HUES64 (cell line): ENCODE measurements around the gene DENND6A.
"Not testable (repeated sequence)": the region's sequence is repeated elsewhere in the genome, so short reads cannot be mapped to it uniquely, and the experiment has no call there.

Source experiments
- H3K27ac ChIP-seq: 2 replicates; pipeline ENCODE4 v1.7.0; 2013; ENCODE audit warnings: low read depth, low read length, inconsistent platforms
- H3K27me3 ChIP-seq: 2 replicates; pipeline ENCODE4 v1.6.1; 2013; ENCODE audit warnings: mild to moderate bottlenecking, low read length; ENCODE audit not compliant: insufficient read depth
- H3K36me3 ChIP-seq: 2 replicates; pipeline ENCODE4 v1.6.1; 2013; ENCODE audit warnings: mild to moderate bottlenecking, low read length; ENCODE audit not compliant: insufficient read depth
- H3K4me1 ChIP-seq: 2 replicates; pipeline ENCODE4 v1.6.1; 2013; ENCODE audit warnings: mild to moderate bottlenecking, low read length, moderate library complexity; ENCODE audit not compliant: insufficient read depth
- H3K4me3 ChIP-seq: 2 replicates; pipeline ENCODE4 v1.5.1; 2013; ENCODE audit warnings: mild to moderate bottlenecking, low read length, moderate library complexity
- H3K9ac ChIP-seq: 2 replicates; pipeline ENCODE4 v1.6.1; 2013; ENCODE audit warnings: mild to moderate bottlenecking, low read depth, low read length
- H3K9me3 ChIP-seq: 2 replicates; pipeline ENCODE4 v1.6.1; 2013; ENCODE audit warnings: low read depth, low read length; ENCODE audit not compliant: insufficient read depth
- WGBS: fragments of 150-250, 120-280 bp; methylation state at CpG from one replicate; pipeline ENCODE4 v1.1.7; 2013; ENCODE audit warnings: missing lambda C conversion rate; 5-methylcytosine and 5-hydroxymethylcytosine counted together

Gene DENND6A

DNA sequence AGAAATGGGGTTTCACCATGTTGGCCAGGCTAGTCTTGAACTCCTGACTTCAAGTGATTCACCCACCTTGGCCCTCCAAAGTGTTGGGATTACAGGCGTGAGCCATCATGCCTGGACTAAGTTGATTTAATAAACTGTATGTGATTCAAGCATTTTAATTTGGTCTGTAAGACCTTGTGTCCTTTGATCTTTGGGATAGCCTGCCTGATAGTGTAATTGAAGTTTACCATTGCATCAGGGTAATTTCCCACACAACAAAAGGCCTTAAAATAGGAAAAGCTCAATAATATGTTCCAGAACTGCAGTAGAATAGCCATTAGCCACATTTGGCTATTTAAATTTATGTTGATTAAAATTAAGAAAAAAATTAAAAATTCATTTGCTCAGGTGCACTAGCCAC lies 25.2 kb upstream of the DENND6A start:
- H3K27ac ChIP-seq = no peak overlapping the region
- no peaks in the 10 kb centered on the region for H3K27me3 ChIP-seq
- H3K4me1 ChIP-seq = no peaks in the 10 kb centered on the region
- no peaks in the 10 kb centered on the region for H3K36me3 ChIP-seq
- H3K4me3 ChIP-seq = no peak overlapping the region
- 100% methylated on average over 1 of the region's 1 CpG for WGBS
- no peak overlapping the region for H3K9ac ChIP-seq
- H3K9me3 ChIP-seq = no peaks in the 10 kb centered on the region

- H3K4me3 ChIP-seq = no peak overlapping the region
- 97% methylated on average over 4 of the region's 6 CpGs for WGBS
- H3K9me3 ChIP-seq = no peaks in the 10 kb centered on the region
- no peak overlapping the region for H3K27ac ChIP-seq
- H3K9ac ChIP-seq = no peak overlapping the region
- H3K36me3 ChIP-seq = no peaks in the 10 kb centered on the region
- H3K4me1 ChIP-seq = no peaks in the 10 kb centered on the region
- H3K27me3 ChIP-seq = no peaks in the 10 kb centered on the region
Measured at GRCh38 chr3:57717205-57717868, 24.5 kb upstream of the DENND6A start.

DNA sequence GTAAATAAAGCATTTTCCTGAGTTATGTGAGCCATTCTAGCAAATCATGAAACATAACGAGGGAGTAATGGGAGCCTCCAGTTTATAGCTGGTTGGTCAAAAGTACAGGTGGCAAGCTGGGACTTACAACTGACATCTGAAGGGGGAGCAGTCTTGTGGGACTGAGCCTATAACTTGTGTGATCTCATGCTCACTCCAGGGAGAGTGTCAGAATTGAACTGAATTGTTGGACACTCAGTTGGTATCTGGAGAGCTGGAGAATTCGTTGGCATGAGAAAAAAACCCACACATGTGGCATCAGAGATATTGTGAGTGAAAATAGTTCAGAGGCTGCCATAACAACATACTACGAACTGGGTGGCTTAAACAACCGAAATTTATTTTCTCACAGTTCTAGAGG lies 22.8 kb upstream of the DENND6A start:
- Histone ChIP-seq H3K36me3 (no peaks in the 10 kb centered on the region), H3K4me3 (no peak overlapping the region), H3K9me3 (no peaks in the 10 kb centered on the region), H3K27me3 (no peaks in the 10 kb centered on the region), H3K27ac (no peak overlapping the region), H3K4me1 (no peaks in the 10 kb centered on the region), H3K9ac (no peak overlapping the region)
- 94% methylated on average over 4 of the region's 4 CpGs for WGBS

DNA sequence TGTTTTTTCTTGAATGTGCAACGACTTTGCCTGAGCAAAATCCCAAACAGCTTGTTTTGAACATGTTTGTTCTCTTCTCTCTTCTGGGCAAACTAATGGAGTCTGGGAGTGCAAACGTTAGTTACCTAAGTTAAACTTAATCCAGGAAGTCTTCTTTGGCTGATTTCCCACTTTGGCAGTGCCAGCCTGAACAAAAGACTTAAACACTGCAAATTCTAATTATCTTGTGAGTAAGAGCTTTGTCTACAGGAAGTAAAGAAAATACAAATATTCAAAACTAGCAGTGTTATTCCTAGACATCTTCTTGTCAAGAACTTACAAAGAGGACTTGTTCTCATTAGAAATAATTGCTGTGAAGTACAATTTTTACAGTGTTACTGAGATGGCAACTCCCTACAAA lies 16.7 kb upstream of the DENND6A start:
- Histone ChIP-seq H3K4me3 (no peak overlapping the region), H3K9me3 (peaks cover 6% of the 10 kb centered on the region; the same call in 1 of the 2 replicates), H3K36me3 (no peaks in the 10 kb centered on the region), H3K27ac (no peak overlapping the region), H3K9ac (no peak overlapping the region), H3K4me1 (no peaks in the 10 kb centered on the region), H3K27me3 (no peaks in the 10 kb centered on the region)
- WGBS = 81% methylated on average over 2 of the region's 2 CpGs

GRCh38 chr3:57709031-57709430 lies 16.2 kb upstream of the DENND6A start:
- no peaks in the 10 kb centered on the region for H3K36me3 ChIP-seq
- no peak overlapping the region for H3K4me3 ChIP-seq
- WGBS = 90% methylated on average over 2 of the region's 2 CpGs
- H3K9me3 ChIP-seq = peaks cover 6% of the 10 kb centered on the region; the same call in 1 of the 2 replicates
- H3K27ac ChIP-seq = no peak overlapping the region
- no peak overlapping the region for H3K9ac ChIP-seq
- no peaks in the 10 kb centered on the region for H3K4me1 ChIP-seq
- no peaks in the 10 kb centered on the region for H3K27me3 ChIP-seq

DNA sequence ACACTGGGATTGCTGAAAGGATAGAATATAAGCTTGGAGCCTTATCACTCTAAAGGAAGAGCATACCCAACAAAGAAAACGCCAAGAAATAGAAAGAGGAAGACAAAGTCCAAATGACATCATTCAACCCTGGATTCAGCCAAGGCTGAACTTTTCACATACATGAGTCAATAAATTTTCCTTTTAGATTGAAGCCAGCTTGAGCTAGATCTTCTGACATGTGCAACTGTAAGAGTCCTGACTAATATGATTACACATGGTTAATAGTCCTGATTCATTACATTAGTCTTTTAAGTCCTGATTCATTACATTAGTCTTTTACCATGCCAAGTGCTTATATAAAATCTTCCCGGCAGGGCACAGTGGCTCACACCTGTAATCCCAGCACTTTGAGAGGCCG lies 13.6 kb upstream of the DENND6A start:
- H3K4me3 ChIP-seq = no peak overlapping the region
- 92% methylated on average over 3 of the region's 3 CpGs for WGBS
- H3K4me1 ChIP-seq = no peaks in the 10 kb centered on the region
- H3K27ac ChIP-seq = no peak overlapping the region
- no peak overlapping the region for H3K9ac ChIP-seq
- no peaks in the 10 kb centered on the region for H3K27me3 ChIP-seq
- no peaks in the 10 kb centered on the region for H3K36me3 ChIP-seq
- peaks cover 6% of the 10 kb centered on the region; the same call in 1 of the 2 replicates for H3K9me3 ChIP-seq

DNA sequence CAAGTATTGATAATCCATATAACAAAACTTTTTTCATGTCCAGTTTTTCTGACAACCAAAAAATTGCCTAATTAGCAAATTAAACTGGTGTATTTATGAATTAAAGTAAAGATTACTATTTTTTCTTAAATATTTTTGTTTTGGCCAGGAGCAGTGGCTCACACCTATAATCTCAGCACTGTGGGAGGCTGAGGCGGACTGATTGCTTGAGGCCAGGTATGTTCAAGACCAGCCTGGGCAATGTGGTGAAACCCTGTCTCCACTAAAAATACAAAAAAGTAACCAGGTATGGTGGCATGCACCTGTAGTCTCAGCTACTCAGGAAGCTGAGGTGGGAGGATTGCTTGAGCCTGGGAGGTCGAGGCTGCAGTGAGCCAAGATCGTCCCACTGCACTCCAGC lies 12.5 kb upstream of the DENND6A start:
- not testable (repeated sequence) for H3K27ac ChIP-seq, H3K9me3 ChIP-seq, H3K27me3 ChIP-seq, H3K36me3 ChIP-seq, H3K4me3 ChIP-seq, H3K9ac ChIP-seq, H3K4me1 ChIP-seq
- WGBS = 94% methylated on average over 3 of the region's 3 CpGs

DNA sequence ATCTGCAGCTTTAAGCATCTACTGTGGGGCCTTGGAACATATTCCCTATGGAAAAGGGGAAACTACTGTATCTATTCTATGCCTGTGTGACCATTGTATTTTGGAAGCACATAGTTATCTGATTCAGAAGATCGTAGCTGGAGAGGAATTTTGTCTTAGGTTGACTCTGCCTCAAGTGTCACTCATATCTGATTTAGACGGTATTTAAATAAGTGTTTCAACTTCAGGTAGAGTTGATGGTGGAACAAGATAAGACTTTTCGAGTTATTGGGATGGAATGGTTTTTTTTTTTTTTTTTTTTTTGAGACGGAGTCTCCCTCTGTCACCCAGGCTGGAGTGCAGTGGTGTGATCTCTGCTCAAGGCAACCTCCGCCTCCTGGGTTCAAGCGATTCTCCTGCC lies 8.9 kb upstream of the DENND6A start:
- H3K9ac ChIP-seq = no peak overlapping the region
- 95% methylated on average over 6 of the region's 6 CpGs for WGBS
- no peaks in the 10 kb centered on the region for H3K27me3 ChIP-seq
- H3K4me1 ChIP-seq = no peaks in the 10 kb centered on the region
- no peak overlapping the region for H3K4me3 ChIP-seq
- H3K27ac ChIP-seq = no peak overlapping the region
- H3K9me3 ChIP-seq = no peaks in the 10 kb centered on the region
- H3K36me3 ChIP-seq = no peaks in the 10 kb centered on the region

GRCh38 chr3:57700737-57701136 lies 7.9 kb upstream of the DENND6A start:
- Histone ChIP-seq H3K4me1 (no peaks in the 10 kb centered on the region), H3K9me3 (no peaks in the 10 kb centered on the region), H3K36me3 (no peaks in the 10 kb centered on the region), H3K27me3 (no peaks in the 10 kb centered on the region), H3K9ac (no peak overlapping the region), H3K27ac (no peak overlapping the region), H3K4me3 (no peak overlapping the region)
- 81% methylated on average over 9 of the region's 9 CpGs for WGBS

DNA sequence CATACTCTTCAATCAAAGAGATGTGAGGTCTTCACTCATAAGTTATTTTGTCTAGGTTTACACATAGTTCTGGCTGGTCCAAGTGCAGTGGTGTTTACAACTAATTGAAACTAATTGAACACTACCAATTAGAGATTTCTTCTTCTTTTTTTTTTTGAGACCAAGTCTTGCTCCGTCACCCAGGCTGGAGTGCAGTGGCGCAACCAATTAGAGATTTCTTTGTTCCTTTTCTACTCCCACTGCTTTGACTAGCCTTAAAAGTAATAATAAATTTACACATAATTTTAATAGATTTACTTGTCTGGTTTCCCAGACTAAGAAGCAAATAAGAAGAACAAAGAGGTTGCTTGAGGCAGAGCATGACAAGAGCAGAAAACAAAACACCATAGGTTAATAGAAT lies 6.7 kb upstream of the DENND6A start:
- no peaks in the 10 kb centered on the region for H3K27me3 ChIP-seq
- no peak overlapping the region for H3K4me3 ChIP-seq
- 95% methylated on average over 2 of the region's 2 CpGs for WGBS
- no peak overlapping the region for H3K9ac ChIP-seq
- no peak overlapping the region for H3K27ac ChIP-seq
- H3K4me1 ChIP-seq = no peaks in the 10 kb centered on the region
- H3K36me3 ChIP-seq = no peaks in the 10 kb centered on the region
- H3K9me3 ChIP-seq = no peaks in the 10 kb centered on the region

- H3K9me3 ChIP-seq = no peaks in the 10 kb centered on the region
- 86% methylated on average over 3 of the region's 3 CpGs for WGBS
- H3K4me3 ChIP-seq = no peak overlapping the region
- no peak overlapping the region for H3K27ac ChIP-seq
- H3K9ac ChIP-seq = no peak overlapping the region
- H3K36me3 ChIP-seq = no peaks in the 10 kb centered on the region
- H3K27me3 ChIP-seq = no peaks in the 10 kb centered on the region
- no peaks in the 10 kb centered on the region for H3K4me1 ChIP-seq
Measured at GRCh38 chr3:57696801-57697321, 4.0 kb upstream of the DENND6A start.

DNA sequence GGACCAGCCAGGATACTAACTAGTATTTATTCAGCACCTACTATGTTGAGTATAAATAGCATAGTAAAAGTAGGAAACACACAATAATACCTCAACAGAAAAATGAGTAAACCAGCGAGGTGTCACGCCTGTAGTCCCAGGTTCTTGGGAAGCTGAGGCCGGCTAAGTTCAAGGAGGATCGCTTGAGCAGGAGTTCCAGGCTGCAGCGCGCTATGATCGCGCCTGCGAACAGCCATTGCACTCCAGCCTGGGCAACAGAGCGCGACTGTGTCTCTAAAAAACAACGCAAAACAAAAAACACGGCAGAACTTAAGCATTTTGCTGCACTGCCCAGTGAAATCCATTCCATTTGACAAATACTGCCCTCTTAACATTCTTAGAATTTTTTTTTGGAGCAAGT lies 1.3 kb upstream of the DENND6A start:
- Histone ChIP-seq H3K36me3 (no peaks in the 10 kb centered on the region), H3K9ac (no peak overlapping the region), H3K4me1 (peaks cover 2% of the 10 kb centered on the region; the same call in 1 of the 2 replicates), H3K9me3 (no peaks in the 10 kb centered on the region), H3K4me3 (no peak overlapping the region), H3K27ac (no peak overlapping the region), H3K27me3 (no peaks in the 10 kb centered on the region)
- 96% methylated on average over 12 of the region's 13 CpGs for WGBS
